ENCODE measurements around the gene FUOM. TPM values are rescaled to one million over a fixed set of nuclear protein-coding genes. Genes with fewer than 3 reads are reported as not detected.

The FUOM gene
- total and polyA plus RNA-seq, 2 of the 8 experiments (the other 6 are each of a cell fraction or from before 2014, with no cell fraction given) = 22.0 to 30.4 TPM

GRCh38 chr10:133356549-133357284 lies 1.1 kb downstream of the FUOM start:
- WGBS, 2 experiments (ENCODE audit: extremely low coverage in 1 of 2, insufficient coverage in 1 of 2, insufficient read length in 1 of 2, insufficient replicate concordance in 2 of 2, low coverage in 1 of 2, low lambda C conversion rate in 2 of 2, missing lambda C conversion rate in 1 of 2) = 53% methylated on average over 21 of the region's 27 CpGs; no CpG with 5 or more reads in 1 of the 2 experiments
- Histone ChIP-seq H3K4me2 (ENCODE audit: insufficient read depth in 1 of 2, low read depth in 2 of 2, low read length in 2 of 2) (peak overlapping the region; percentile 76 to 80), H3K79me1 (ENCODE audit: low read depth, low read length) (no peaks in the 10 kb centered on the region; the same call in 1 of the 2 replicates), H3K4me3 (ENCODE audit: extremely low read depth in 1 of 4, insufficient read depth in 2 of 4, low read depth in 3 of 4, low read length in 4 of 4) (peak overlapping the region; percentile 51 to 78 (median 68)), H2AFZ (ENCODE audit: low read length) (no peak overlapping the region), H3K9me3 (ENCODE audit: insufficient read depth in 2 of 2, low read depth in 1 of 2, low read length in 1 of 2) (no peaks in the 10 kb centered on the region), H3K18ac (ENCODE audit: extremely low read depth, low read length) (peak overlapping the region; percentile 93; the same call in 1 of the 2 replicates), H2BK20ac (ENCODE audit: low read length) (no peak overlapping the region), H3K56ac (replicated peaks; ENCODE audit: insufficient read length, low read depth, low read length) (peak overlapping the region; percentile 46), H3K79me2 (ENCODE audit: control insufficient read depth in 1 of 2, insufficient read depth in 2 of 2, low read length in 2 of 2) (no peaks in the 10 kb centered on the region), H2BK5ac (ENCODE audit: low read depth, low read length) (0 out of 2 replicates have a peak overlapping the region, but pooled peaks have one; percentile 52), H3K27me3 (replicated peaks in 1 of 4; ENCODE audit: control insufficient read depth in 3 of 4, extremely low read depth in 1 of 4, insufficient read depth in 3 of 4, low read length in 3 of 4) (peaks cover 0 to 19% (median 7%) of the 10 kb centered on the region in 4 experiments; a peak in 5 of 7 replicates), H2BK15ac (ENCODE audit: low read length) (no peak overlapping the region), H4K91ac (replicated peaks; ENCODE audit: insufficient read length, low read length) (peak overlapping the region; percentile 54), H3K4me1 (replicated peaks in 1 of 4; ENCODE audit: control insufficient read depth in 3 of 4, insufficient read depth in 4 of 4, low read length in 3 of 4) (peaks cover 0 to 6% (median 3%) of the 10 kb centered on the region in 4 experiments; a peak in 4 of 7 replicates), H3K36me3 (ENCODE audit: control insufficient read depth in 2 of 4, insufficient read depth in 4 of 4, low read length in 3 of 4) (no peaks in the 10 kb centered on the region; a peak in 3 of 8 replicates), H3K27ac (ENCODE audit: low read depth, low read length) (no peak overlapping the region), H4K8ac (ENCODE audit: extremely low read depth, insufficient read depth, low read length) (peak overlapping the region; percentile 83; the same call in 1 of the 2 replicates), H3K4ac (replicated peaks; ENCODE audit: insufficient read length, low read depth, low read length) (peak overlapping the region; percentile 69), H3K9ac (replicated peaks in 1 of 4; ENCODE audit: extremely low read depth in 1 of 4, low read depth in 3 of 4, low read length in 3 of 4) (peak overlapping the region; percentile 46 to 54 (median 52); a peak in 4 of 7 replicates), H2AK5ac (ENCODE audit: low read depth, low read length) (no peak overlapping the region), H3K23me2 (ENCODE audit: low read depth, low read length) (peaks cover 6% of the 10 kb centered on the region; the same call in 1 of the 2 replicates), H3K23ac (ENCODE audit: insufficient read length) (no peak overlapping the region), H4K20me1 (replicated peaks in 1 of 2; ENCODE audit: control insufficient read depth in 1 of 2, insufficient read depth in 2 of 2, low read length in 2 of 2) (peaks cover 7 to 16% of the 10 kb centered on the region in 2 experiments), H4K5ac (ENCODE audit: insufficient read length, low read depth, low read length) (no peak overlapping the region), H3K14ac (ENCODE audit: insufficient read length) (no peak overlapping the region), H2BK120ac (replicated peaks; ENCODE audit: low read depth, low read length) (no peak overlapping the region), H2BK12ac (ENCODE audit: low read depth, low read length) (no peak overlapping the region)
- FAIRE-seq = no peak
- POLR2A ChIA-PET (ENCODE audit: partially characterized antibody) = interaction anchor here (0.6 to 5.0 kb wide), 11 partner anchors 10 to 96 kb away, joined by 3 to 38 read pairs (median 7); partner anchors contain the start of genes CALY and PRAP1
- TF ChIP-seq, protein P1, sequence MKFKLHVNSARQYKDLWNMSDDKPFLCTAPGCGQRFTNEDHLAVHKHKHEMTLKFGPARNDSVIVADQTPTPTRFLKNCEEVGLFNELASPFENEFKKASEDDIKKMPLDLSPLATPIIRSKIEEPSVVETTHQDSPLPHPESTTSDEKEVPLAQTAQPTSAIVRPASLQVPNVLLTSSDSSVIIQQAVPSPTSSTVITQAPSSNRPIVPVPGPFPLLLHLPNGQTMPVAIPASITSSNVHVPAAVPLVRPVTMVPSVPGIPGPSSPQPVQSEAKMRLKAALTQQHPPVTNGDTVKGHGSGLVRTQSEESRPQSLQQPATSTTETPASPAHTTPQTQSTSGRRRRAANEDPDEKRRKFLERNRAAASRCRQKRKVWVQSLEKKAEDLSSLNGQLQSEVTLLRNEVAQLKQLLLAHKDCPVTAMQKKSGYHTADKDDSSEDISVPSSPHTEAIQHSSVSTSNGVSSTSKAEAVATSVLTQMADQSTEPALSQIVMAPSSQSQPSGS (IDR thresholded peaks at IDR 0.05; ENCODE audit: low read length) = no peak
- no peak for TF ChIP-seq SIX5 (IDR thresholded peaks at IDR 0.05; ENCODE audit: low read depth, low read length)
- no peak for TF ChIP-seq FOSL1 (IDR thresholded peaks at IDR 0.05; ENCODE audit: insufficient read depth, low read depth, low read length)
- no peak for TF ChIP-seq CBX5 (IDR thresholded peaks at IDR 0.05; ENCODE audit: low read depth, low read length)
- TF ChIP-seq BACH1 (IDR thresholded peaks at IDR 0.05; ENCODE audit: low read length) = no peak
- TF ChIP-seq PHF8 (conservative IDR thresholded peaks at IDR 0.05; ENCODE audit: low read depth, low read length) = no peak
- no peak for DNase-seq (ENCODE audit: low read depth in 1 of 2, low spot score in 2 of 2)
- CTCF ChIA-PET (ENCODE audit: partially characterized antibody) = interaction anchor here (0.6 to 4.9 kb wide), 3 partner anchors 12 to 27 kb away, joined by 3 to 57 read pairs (median 9); no protein-coding TSS in a partner anchor
